Smooth muscle cell (in vitro differentiated cells): ENCODE results near the gene AOC1. TPM values are rescaled to one million over a fixed set of nuclear protein-coding genes. Genes with fewer than 3 reads are reported as not detected.

Source experiments
- DNase-seq: peaks from one replicate; lab custom pipeline; 2025; ENCODE audit not compliant: unreplicated experiment; lab: John Stamatoyannopoulos, UW
- H2AFZ ChIP-seq: fragments of 200-600 bp; sonication (generic); 2 replicates; pipeline ENCODE4 v1.6.0; 2016; ENCODE audit warnings: antibody characterized with exemption, low read depth, mild to moderate bottlenecking
- H3F3A ChIP-seq: fragments of 200-600 bp; sonication (generic); 2 replicates; pipeline ENCODE4 v1.6.0; 2017; ENCODE audit warnings: antibody characterized with exemption, low read depth
- H3K27ac ChIP-seq: fragments of 200-600 bp; sonication (generic); 2 replicates; pipeline ENCODE4 v1.5.1; 2016; ENCODE audit warnings: low read depth, mild to moderate bottlenecking
- H3K27me3 ChIP-seq: fragments of 200-600 bp; sonication (generic); 2 replicates; pipeline ENCODE4 v1.6.1; 2016; ENCODE audit warnings: low read depth, mild to moderate bottlenecking
- H3K36me3 ChIP-seq: fragments of 200-600 bp; sonication (generic); 2 replicates; pipeline ENCODE4 v1.5.1; 2016; ENCODE audit warnings: low read depth
- H3K4me1 ChIP-seq: fragments of 200-600 bp; sonication (generic); 2 replicates; pipeline ENCODE4 v1.5.1; 2016; ENCODE audit warnings: low read depth
- H3K4me2 ChIP-seq: fragments of 200-600 bp; sonication (generic); 2 replicates; pipeline ENCODE4 v1.6.0; 2016; ENCODE audit warnings: mild to moderate bottlenecking
- H3K4me3 ChIP-seq: fragments of 200-600 bp; sonication (generic); 2 replicates; pipeline ENCODE4 v1.5.1; 2016; ENCODE audit warnings: mild to moderate bottlenecking
- H3K79me2 ChIP-seq: fragments of 200-600 bp; sonication (generic); 2 replicates; pipeline ENCODE4 v1.6.0; 2016; ENCODE audit warnings: low read depth, mild to moderate bottlenecking
- H3K9ac ChIP-seq: fragments of 200-600 bp; sonication (generic); 2 replicates; pipeline ENCODE4 v1.6.0; 2016; ENCODE audit warnings: low read depth
- H3K9me3 ChIP-seq: fragments of 200-600 bp; sonication (generic); replicated peaks from 2 replicates; pipeline ENCODE4 v1.5.1; 2016; ENCODE audit warnings: low read depth
- H4K20me1 ChIP-seq: fragments of 200-600 bp; sonication (generic); 2 replicates; pipeline ENCODE4 v1.6.0; 2016; ENCODE audit warnings: low read depth
- CTCF ChIP-seq: fragments of 200-600 bp; sonication (generic); IDR thresholded peaks from 2 replicates; pipeline ENCODE4 v1.5.1; 2017; ENCODE audit warnings: borderline replicate concordance, mild to moderate bottlenecking, antibody characterized with exemption; ENCODE audit not compliant: insufficient read depth, poor library complexity, severe bottlenecking
- WGBS: methylation state at CpG from one replicate; pipeline ENCODE4 v1.1.7; 2016; ENCODE audit warnings: low lambda C conversion rate; 5-methylcytosine and 5-hydroxymethylcytosine counted together
- polyA plus RNA-seq: library from polyadenylated mRNA; unstranded; fragments of >200 nt; fragmentation: Nextera tagmentation; extraction: Ambion mirVana; gene quantifications from 2 replicates; pipeline ENCODE4 v1.2.1, GENCODE V29; 2016
- total RNA-seq: library from RNA; depleted of rRNA; stranded (reverse); fragments of >200 nt; gene quantifications from 2 replicates; pipeline ENCODE4 v1.2.3, GENCODE V29; 2014

The AOC1 gene
- total and polyA plus RNA-seq, 2 experiments from 2014 or later = not detected

- Histone ChIP-seq H3K9ac (no peak overlapping the region), H3K36me3 (no peaks in the 10 kb centered on the region), H4K20me1 (no peaks in the 10 kb centered on the region), H3K4me2 (no peak overlapping the region), H3K9me3 (peaks cover 5% of the 10 kb centered on the region), H3K79me2 (no peaks in the 10 kb centered on the region), H3K27me3 (peaks cover 6% of the 10 kb centered on the region), H3K27ac (no peak overlapping the region), H2AFZ (no peak overlapping the region), H3F3A (no peaks in the 10 kb centered on the region), H3K4me1 (no peaks in the 10 kb centered on the region), H3K4me3 (no peak overlapping the region)
- 79% methylated on average over 22 of the region's 22 CpGs for WGBS
- DNase-seq = no peak
- no peak for TF ChIP-seq CTCF
These were observed 45.5 kb downstream of the AOC1 start for GRCh38 chr7:150897502-150898474.

DNA sequence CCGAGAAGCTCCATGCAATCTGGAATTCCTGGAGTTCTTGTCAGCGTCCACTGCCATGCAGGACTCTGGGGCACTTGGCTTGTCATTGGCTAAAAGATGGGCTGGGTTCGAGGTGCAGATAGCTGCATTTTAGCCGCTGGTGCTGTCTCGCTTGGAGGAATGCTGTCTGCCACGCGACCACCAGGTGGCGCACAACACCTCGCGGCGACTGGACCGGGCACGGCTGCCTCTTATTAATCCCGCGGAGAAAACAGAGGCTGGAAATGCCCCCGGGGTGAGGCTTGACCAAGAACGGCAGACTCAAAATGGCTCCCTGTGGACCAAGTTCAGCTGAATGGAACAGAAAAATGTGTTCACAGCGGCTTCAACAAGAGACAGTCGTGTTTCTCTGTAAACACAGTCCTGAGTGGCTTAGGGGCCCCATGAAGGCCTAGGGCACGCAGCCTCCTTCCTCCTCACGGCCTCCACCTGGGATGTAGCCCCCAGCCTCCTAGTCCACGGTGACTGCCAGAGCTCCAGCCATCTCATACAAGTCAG is 46.2 kb downstream of the AOC1 start:
- 15% methylated on average over 22 of the region's 22 CpGs for WGBS
- Histone ChIP-seq H3K27ac (no peak overlapping the region), H3K4me1 (no peaks in the 10 kb centered on the region), H3K79me2 (no peaks in the 10 kb centered on the region), H3K9ac (no peak overlapping the region), H3K4me2 (no peak overlapping the region), H3K27me3 (peaks cover 6% of the 10 kb centered on the region), H3F3A (no peaks in the 10 kb centered on the region), H3K9me3 (peaks cover 5% of the 10 kb centered on the region), H3K4me3 (no peak overlapping the region), H2AFZ (no peak overlapping the region), H3K36me3 (no peaks in the 10 kb centered on the region), H4K20me1 (no peaks in the 10 kb centered on the region)
- TF ChIP-seq CTCF = peak; percentile 95
- peak; percentile 48 for DNase-seq

DNA sequence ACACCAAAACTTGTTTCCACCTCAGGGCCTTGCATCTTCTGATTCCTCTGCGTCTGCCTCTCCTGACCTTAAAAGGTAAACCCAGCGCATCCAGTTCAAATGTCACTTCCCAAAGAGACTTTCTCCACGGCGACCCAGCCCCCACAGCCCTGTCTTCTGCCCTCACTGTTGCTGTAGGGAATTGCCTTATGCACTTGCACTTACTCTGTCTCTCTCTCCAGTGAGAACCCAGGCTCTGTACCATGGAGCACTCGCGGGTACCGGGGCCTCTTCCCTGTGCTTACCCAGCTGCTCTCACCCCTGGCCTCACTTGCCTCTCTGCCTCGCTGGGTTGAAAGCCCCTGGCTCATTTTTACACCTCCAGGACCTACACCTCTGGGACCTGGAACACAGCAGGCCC is 48.4 kb downstream of the AOC1 start:
- no peaks in the 10 kb centered on the region for H3K36me3 ChIP-seq
- H3F3A ChIP-seq = no peaks in the 10 kb centered on the region
- no peaks in the 10 kb centered on the region for H4K20me1 ChIP-seq
- WGBS = 83% methylated on average over 8 of the region's 8 CpGs
- peaks cover 7% of the 10 kb centered on the region for H3K27me3 ChIP-seq
- H3K27ac ChIP-seq = no peak overlapping the region
- no peak overlapping the region for H3K4me3 ChIP-seq
- TF ChIP-seq CTCF = no peak
- H3K4me1 ChIP-seq = no peaks in the 10 kb centered on the region
- H2AFZ ChIP-seq = no peak overlapping the region
- no peaks in the 10 kb centered on the region for H3K79me2 ChIP-seq
- no peak overlapping the region for H3K4me2 ChIP-seq
- no peak for DNase-seq
- H3K9ac ChIP-seq = no peak overlapping the region
- H3K9me3 ChIP-seq = no peaks in the 10 kb centered on the region
